Heart right ventricle (tissue), 16 donors: ENCODE results near the gene TAMALIN. TPM values are rescaled to one million over a fixed set of nuclear protein-coding genes. Genes with fewer than 3 reads are reported as not detected.

ENCODE experiments used
- ATAC-seq, 8 donors: fragments of 200-7000 bp; cut with Tn5 transposase; one replicate each; pipeline ENCODE4 v1.9.1; 2020; ENCODE audit warnings: mild to moderate bottlenecking in 8 of 8, moderate library complexity in 8 of 8, moderate number of reproducible peaks in 1 of 8
- DNase-seq, 2 donors: peaks; one replicate each; pipeline ENCODE4 v3.0.0-alpha.2; 2020
- H3K27ac ChIP-seq, 10 donors: fragments of 200-600 bp; sonication (generic) in 2 of 10; one replicate each; pipeline versions ENCODE4 v1.5.0 to v1.8.0; 2020 to 2022; ENCODE audit warnings: mild to moderate bottlenecking in 3 of 10
- H3K27me3 ChIP-seq, 7 donors: fragments of 200-600 bp; one replicate each; pipeline ENCODE4 v1.8.0; 2021 to 2022; ENCODE audit warnings: mild to moderate bottlenecking in 2 of 7
- H3K36me3 ChIP-seq, 9 donors: fragments of 200-600 bp; sonication (generic) in 1 of 9; one replicate each; pipeline versions ENCODE4 v1.5.0 to v1.8.0; 2020 to 2022; ENCODE audit warnings: mild to moderate bottlenecking in 2 of 9
- H3K4me1 ChIP-seq, 9 donors: fragments of 200-600 bp; sonication (generic) in 1 of 9; one replicate each; pipeline versions ENCODE4 v1.5.0 to v1.8.0; 2020 to 2022; ENCODE audit warnings: mild to moderate bottlenecking in 4 of 9
- H3K4me3 ChIP-seq, 10 donors: fragments of 200-600 bp; sonication (generic) in 2 of 10; one replicate each; pipeline versions ENCODE4 v1.5.0 to v1.8.0; 2020 to 2022; ENCODE audit warnings: mild to moderate bottlenecking in 7 of 10, moderate library complexity in 2 of 10
- H3K9me3 ChIP-seq, 11 donors: fragments of 200-600 bp in 10 of 11; sonication (generic) in 2 of 11; one replicate each; pipeline versions ENCODE4 v1.5.0 to v1.8.0; 2013 to 2022; ENCODE audit warnings: mild to moderate bottlenecking in 2 of 11, control low read depth in 1 of 11, moderate library complexity in 1 of 11
- CTCF ChIP-seq, 9 donors: fragments of 200-600 bp; sonication (generic) in 2 of 9; IDR thresholded peaks; one replicate each; pipeline versions ENCODE4 v1.5.0 to v1.8.0; 2021 to 2022; ENCODE audit warnings: antibody characterized with exemption in 9 of 9, mild to moderate bottlenecking in 5 of 9, moderate library complexity in 1 of 9
- WGBS, 2 donors: extraction: QIAGEN DNeasy Blood & Tissue Kit; methylation state at CpG; one replicate each; pipeline ENCODE4 v1.1.7; 2013; ENCODE audit warnings: inconsistent platforms in 1 of 2; 5-methylcytosine and 5-hydroxymethylcytosine counted together
- intact Hi-C, 10 donors: fragments of 100-400 bp; cut with DNase I; formaldehyde crosslinking; loops; one replicate each; pipeline versions ENCODE4 v1.11.1 to v1.14.2; 2022
- polyA plus RNA-seq, 2 donors: library from polyadenylated mRNA; stranded (reverse); fragments of 200-250 nt; gene quantifications; one replicate each; pipeline ENCODE4 v1.2.3, GENCODE V29; 2013
- total RNA-seq, 10 donors: library from RNA; stranded (reverse); fragmentation: NEBNext Ultra II Directional in 3 of 10; extraction: Animal tissue kit (Norgen Biotek cat#: 25700) in 3 of 10; gene quantifications; one replicate each; pipeline versions ENCODE4 v1.2.1 to v1.2.4, GENCODE V29; 2021 to 2023
- donor health status: Arrhythmogenic right ventricular cardiomyopathy.
- donor health status: ischemic (EF 13 %, LVEDD 7.1; RV severe dilation, severe dysfunction).
- donor health status: healthy with polysubstance abuse.
- donor health status: DM: no; HTN: yes; CAD: no.
- donor health status: DM: no; HTN: no; CAD: no.
- donor health status: ischemic (EF 25% LVEDD 6.9; RV normal size, moderate dysfunction).
- donor health status: ischemic (EF 25% LVEDD 5.7; RV mildly dilated, moderate dysfunction).
- donor health status: healthy.
- donor health status: DM: yes; HTN: yes; CAD: no.
- donor health status: Ischemic cardiomyopathy.
- donor health status: ischemic (EF 35%, LVEDD 5.7; RV mildly dilated, moderate dysfunction).
- donor health status: nonischemic (EF 11% LVEDD 7.7; RV severe dilation, severe dysfunction).
- donor health status: DM: yes; HTN: yes; CAD: no.
- donor health status: PGD.
- donor health status: ischemic (EF 29% LVEDD 5.4; RV normal size, mild dysfunction).
- donor health status: nonischemic (EF 23%, LVEDD 6.1; RV moderate dilation, normal function).

Gene TAMALIN
- total and polyA plus RNA-seq, 12 donors: 16.6 to 58.8 (median 26.9) TPM

DNA sequence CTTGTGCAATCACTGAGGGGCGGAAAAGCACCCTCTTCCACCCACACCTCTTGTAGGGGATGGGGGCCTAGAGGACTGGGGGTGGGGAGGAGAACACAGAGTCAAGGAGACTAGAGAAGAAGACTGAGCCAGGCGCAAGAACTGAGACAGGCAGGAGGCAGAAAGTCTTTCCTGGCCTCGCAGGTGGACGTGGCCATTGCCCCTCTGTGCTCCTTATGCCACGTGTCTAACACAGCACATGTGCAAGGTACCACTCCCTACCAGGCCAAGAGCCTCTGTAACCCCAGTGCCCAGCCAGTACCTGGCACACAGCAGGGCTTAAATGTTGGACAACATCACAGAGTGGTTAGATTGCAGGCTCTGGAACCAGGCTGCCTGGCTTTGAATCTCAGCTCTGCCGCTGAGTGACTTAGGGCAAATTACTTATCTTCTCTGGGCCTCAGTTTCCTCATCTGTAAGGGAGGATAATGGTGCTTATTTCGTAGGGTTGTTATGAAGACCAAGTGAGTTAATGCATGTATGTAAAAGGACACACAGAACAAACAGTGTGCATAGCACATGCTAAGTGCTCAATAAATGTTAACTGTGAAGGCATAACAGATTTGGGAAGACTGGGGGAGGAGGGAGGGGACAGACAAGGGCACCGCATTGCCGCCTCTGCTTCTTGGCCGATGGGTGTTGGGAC, 1.4 kb upstream of the TAMALIN start:
- no peak for DNase-seq

GRCh38 chr12:52005903-52006703, 643 bp upstream of the TAMALIN start:
- intact Hi-C loops: loop anchor here in 5 of 10 donors (2.0 kb wide), 3 partner anchors 15 to 19 kb away; no protein-coding TSS in a partner anchor
- Histone ChIP-seq H3K4me1 (peaks cover 12 to 65% (median 42%) of the 10 kb centered on the region in 9 donors), H3K27me3 (peaks cover 0 to 30% (median 11%) of the 10 kb centered on the region in 7 donors), H3K4me3 (peak overlapping the region; percentile 54 to 96 (median 84)), H3K9me3 (no peaks in the 10 kb centered on the region), H3K36me3 (peaks cover 0 to 15% (median 0%) of the 10 kb centered on the region in 9 donors), H3K27ac (peak overlapping the region in 9 of 10 donors; percentile 34 to 98 (median 93))
- peak; percentile 49 to 52 for DNase-seq
- no peak for TF ChIP-seq CTCF (IDR thresholded peaks at IDR 0.05)
- peak in 3 of 8 donors; percentile 3 to 22 (median 11) for ATAC-seq
- WGBS, 2 donors: 38 to 42% methylated on average over 28 of the region's 28 CpGs

More for the DNA sequence above, 1.4 kb upstream of the TAMALIN start:
- Histone ChIP-seq H3K4me1 (peaks cover 5 to 58% (median 34%) of the 10 kb centered on the region in 9 donors), H3K27me3 (peaks cover 0 to 30% (median 11%) of the 10 kb centered on the region in 7 donors), H3K27ac (peak overlapping the region in 1 of 10 donors; percentile 34), H3K9me3 (no peaks in the 10 kb centered on the region), H3K36me3 (peaks cover 0 to 8% (median 0%) of the 10 kb centered on the region in 9 donors), H3K4me3 (no peak overlapping the region)
- 85 to 94% methylated on average over 9 to 10 of the region's 10 CpGs for WGBS, 2 donors
- no peak for TF ChIP-seq CTCF (IDR thresholded peaks at IDR 0.05)
- no peak for ATAC-seq
- intact Hi-C loops: loop anchor here in 5 of 10 donors (2.0 kb wide), 3 partner anchors 15 to 19 kb away; no protein-coding TSS in a partner anchor

DNA sequence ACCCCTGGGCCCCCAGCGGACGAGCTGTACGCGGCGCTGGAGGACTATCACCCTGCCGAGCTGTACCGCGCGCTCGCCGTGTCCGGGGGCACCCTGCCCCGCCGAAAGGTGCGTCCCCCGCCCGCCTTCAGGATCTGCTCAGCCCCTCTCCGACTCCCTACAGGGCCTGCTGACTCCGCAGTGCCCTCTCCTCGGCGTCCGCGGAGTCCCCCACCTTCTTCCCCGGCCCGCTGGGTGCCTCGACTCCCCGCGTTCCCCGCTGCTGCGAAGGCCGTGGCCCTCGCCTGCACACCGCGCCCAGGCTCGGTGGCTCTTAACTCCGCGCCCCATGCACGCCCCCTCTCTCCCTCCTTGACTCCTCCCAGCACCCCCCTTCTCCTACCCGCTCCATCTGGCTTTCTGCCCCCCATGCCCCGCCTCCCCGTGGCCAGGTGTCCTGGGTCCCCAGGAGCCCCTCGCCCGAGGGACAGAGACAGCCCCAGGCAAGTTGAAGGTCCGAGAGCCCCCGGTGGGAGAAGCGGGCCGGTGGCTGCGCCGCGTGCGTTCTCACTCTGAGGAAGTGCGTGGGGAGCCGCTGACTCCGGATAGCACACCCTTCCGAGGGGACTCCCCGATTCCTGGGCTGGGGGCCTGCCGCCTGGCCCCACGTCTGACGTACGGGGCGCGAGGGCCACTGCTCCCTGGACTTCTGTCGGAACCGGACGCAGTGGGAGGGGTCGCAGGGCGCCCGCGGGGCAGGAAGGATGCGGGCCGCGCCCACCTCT, 594 bp downstream of the TAMALIN start:
- Histone ChIP-seq H3K36me3 (peaks cover 0 to 27% (median 11%) of the 10 kb centered on the region in 9 donors), H3K9me3 (no peaks in the 10 kb centered on the region), H3K4me3 (peak overlapping the region; percentile 54 to 96 (median 84)), H3K27ac (peak overlapping the region; percentile 92 to 98 (median 96)), H3K4me1 (peaks cover 12 to 69% (median 49%) of the 10 kb centered on the region in 9 donors), H3K27me3 (peaks cover 0 to 30% (median 11%) of the 10 kb centered on the region in 7 donors)
- peak; percentile 19 to 57 (median 37) for ATAC-seq
- DNase-seq: peak; percentile 69 to 70
- TF ChIP-seq CTCF (IDR thresholded peaks at IDR 0.05): no peak
- 5 to 10% methylated on average over 66 to 72 of the region's 72 CpGs for WGBS, 2 donors
- intact Hi-C loops: no loop called here
